ENCODE measurements around the gene NUP93. TPM values are rescaled to one million over a fixed set of nuclear protein-coding genes. Genes with fewer than 3 reads are reported as not detected.
"Not testable (repeated sequence)": the region's sequence is repeated elsewhere in the genome, so short reads cannot be mapped to it uniquely, and the experiment has no call there.

The NUP93 gene
- total RNA-seq, 1 donor from 2014 or later: 52.7 TPM

DNA sequence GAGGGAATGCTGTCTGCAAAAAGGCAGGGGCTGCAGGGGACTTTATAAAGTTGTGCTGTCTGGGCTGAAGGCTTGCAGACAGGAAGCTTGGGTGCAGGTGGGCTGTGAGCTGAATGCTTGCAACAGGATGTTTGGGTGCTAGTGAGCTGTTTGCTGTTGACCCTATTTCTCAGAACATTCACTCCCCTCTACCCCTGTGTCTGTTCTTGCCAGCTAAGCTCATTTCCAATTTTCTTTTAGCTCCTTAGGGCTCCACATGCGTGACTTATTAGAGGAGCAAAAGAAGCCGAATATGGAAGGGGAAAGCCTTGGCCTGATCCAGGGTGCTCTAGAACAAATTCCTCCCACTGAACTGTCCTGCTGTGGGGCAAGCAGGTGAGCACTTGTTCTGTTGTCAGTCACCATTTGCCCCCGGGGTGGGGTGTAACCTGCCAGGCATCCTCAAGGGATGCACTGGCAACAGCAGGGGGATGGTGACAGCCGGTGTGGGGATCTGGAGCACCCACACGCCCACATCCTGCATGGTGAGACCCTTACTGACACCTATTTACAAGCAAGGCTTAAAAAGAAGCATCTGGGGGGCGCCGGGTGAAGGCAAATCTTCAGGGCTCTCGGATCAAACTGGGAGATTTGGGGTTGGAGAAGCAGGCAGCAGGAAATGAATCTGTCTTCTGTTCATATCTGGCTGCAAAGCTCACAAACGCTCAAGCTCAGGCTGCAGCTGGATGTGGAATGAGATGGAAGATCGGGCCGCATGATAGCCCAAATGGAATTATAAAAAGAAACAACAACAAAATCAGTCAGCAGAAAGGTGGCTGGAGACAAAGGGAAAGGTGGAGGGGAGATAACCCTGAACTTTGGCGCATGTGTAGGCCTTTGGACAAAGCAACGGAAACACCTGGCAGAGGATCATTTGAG is 21.1 kb upstream of the NUP93 start:
- no peak for DNase-seq (ENCODE audit: low spot score)

DNA sequence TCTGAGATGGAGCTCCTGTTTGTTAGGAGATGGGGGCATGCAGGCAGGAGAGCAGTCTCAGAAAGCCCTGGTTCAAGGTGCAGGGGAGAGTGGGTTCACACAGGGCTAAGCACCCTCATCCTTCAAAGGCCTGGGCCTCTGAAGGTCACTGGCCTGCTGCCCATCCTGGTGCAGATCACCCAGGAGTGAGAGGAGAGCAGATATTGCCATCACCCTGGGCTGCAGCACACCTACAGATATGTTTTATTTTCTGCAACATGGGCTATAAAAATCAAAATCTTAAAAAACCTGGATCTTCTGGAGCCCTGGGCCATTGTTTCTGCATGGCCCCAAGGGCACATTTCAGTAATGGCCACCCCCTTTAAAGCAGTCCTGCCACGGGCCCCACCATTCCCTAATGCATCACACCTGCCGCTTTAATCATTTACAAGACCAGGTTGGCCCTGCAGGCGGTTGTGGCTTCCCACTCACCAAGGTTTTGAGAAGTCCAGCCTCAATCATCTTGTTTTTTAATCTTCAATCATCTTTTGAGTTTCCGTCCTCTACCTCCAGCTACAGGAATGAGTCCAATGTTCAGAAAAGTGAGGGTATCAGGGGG is 20.4 kb upstream of the NUP93 start:
- DNase-seq (ENCODE audit: low spot score): no peak

GRCh38 chr16:56710181-56710737 is 19.7 kb upstream of the NUP93 start:
- DNase-seq (ENCODE audit: low spot score): no peak

GRCh38 chr16:56711862-56712261 is 18.1 kb upstream of the NUP93 start:
- no peak for DNase-seq (ENCODE audit: low spot score)

GRCh38 chr16:56713794-56714193 is 16.1 kb upstream of the NUP93 start:
- no peak for DNase-seq (ENCODE audit: low spot score)

GRCh38 chr16:56715126-56715525 is 14.8 kb upstream of the NUP93 start:
- DNase-seq (ENCODE audit: low spot score): no peak

DNA sequence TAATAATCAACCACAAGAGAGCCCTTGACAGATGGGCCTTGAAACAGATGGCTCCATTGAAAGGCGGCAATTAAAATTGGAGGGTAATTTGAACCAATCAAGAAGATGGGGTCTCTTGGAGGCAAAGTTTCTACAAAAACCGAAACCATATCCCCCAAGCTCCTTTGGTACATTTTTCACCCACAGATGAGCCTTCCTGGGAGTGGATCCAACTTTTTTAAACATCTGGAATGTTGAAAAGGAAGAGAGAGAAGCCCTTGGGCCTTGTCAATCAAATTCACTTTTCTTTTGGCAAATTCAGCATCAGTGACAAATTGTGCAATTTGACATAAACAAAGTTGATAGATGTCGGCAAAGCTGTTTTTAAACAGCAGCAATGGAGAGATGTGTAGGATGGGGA is 13.2 kb upstream of the NUP93 start:
- DNase-seq (ENCODE audit: low spot score): no peak

GRCh38 chr16:56717532-56717931 is 12.4 kb upstream of the NUP93 start:
- DNase-seq (ENCODE audit: low spot score): not testable (repeated sequence)

DNA sequence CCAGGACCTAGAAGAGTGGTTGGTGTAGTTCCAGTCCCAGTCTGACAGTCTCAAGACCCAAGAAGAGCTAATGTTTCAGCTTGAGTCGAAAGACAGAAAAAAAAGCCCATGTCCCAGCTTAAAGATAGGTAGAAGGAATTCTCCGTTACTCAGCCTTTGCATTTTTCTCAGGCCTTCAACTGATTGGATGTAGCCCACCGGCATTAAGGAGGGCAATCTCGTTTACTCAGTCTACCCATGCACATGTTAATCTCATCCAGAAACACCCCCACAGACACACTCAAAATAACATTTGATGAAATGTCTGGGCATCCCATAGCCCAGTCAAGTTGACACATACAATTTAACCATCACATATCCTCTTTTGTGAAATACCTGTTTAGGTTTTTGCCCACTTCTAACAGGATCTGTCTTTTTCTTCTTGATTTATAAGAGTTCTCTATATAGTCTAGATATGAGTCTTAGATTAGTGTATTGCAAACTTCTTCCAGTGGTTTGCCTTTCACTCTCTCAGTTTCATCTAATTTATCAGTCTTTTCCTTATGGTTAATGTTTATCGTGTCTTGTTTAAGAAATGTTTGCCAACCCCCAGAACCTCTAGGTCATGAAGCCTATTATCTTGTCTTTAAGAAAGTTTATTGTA is 7.6 kb upstream of the NUP93 start:
- no peak for DNase-seq (ENCODE audit: low spot score)

DNA sequence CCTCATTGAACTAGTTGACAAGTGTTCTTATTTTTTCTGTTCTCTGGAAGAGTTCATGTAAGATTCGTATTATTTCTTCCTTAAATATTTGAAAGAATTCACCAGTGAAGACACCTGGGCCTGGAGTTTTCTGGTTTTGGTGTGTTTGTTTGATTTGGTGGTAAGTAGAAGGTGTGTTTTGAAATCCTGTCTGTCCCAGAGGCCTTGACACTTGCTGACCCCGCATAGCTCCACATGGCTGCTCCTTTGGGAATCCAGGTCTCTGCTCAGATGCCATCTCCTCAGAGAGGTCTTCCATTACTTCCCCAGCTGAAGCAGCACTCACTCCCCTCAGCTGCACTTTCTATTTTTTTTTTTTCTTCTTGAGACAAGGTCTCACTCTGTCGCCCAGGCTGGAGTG is 5.7 kb upstream of the NUP93 start:
- no peak for DNase-seq (ENCODE audit: low spot score)

- DNase-seq (ENCODE audit: low spot score): no peak
Measured at GRCh38 chr16:56726283-56726682, 3.6 kb upstream of the NUP93 start.

- DNase-seq (ENCODE audit: low spot score): no peak
Measured at GRCh38 chr16:56726926-56727325, 3.0 kb upstream of the NUP93 start.

DNA sequence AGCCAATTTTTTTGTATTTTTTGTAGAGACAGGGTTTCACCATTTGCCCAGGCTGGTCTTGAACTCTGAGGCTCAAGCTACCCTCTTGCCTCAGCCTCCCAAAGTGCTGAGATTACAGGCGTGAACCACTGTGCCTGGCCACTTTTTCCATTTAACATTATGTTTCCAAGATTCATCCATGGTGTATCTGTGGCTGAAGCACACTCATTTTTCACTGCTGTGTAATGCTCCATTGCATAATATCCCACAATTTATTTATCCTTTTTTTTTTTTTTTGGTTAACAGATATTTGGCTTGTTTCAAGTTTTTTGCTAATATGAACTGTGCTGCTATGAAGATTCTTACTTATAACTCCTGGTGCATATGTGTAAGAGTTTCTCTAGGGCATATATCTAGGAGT is 1.9 kb upstream of the NUP93 start:
- no peak for DNase-seq (ENCODE audit: low spot score)

DNA sequence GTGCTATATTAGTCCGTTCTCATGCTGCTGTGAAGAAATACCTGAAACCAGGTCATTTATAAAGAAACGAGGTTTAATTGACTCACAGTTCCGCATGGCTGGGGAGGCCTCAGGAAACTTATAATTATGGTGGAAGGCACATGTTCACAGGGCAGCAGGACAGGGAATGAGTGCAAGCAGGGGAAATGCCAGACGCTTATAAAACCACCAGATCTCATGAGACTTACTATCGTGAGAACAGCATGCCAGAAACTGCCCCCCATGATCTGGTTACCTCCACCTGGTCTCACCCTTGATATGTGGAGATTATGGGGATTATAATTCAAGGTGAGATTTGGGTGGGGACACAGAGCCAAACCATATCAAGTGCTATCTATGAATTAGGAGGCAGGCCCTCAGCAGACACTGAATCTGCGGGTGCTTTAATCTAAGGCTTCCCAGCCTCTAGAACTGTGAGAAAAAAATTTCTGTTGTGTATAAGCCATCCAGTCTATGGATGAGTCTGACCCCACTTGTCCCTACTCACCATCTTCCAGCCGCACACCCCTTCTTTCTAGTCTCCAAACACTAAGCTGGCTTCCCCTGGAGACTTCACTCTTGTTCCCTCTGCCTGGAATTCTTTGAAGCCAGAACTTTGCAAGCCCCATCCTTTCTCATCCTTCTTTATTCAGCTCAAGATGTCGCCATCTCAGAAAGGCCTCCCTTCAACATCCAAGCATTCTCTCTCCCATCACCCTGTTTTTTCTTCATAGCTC is 772 bp upstream of the NUP93 start:
- DNase-seq (ENCODE audit: low spot score): no peak

DNA sequence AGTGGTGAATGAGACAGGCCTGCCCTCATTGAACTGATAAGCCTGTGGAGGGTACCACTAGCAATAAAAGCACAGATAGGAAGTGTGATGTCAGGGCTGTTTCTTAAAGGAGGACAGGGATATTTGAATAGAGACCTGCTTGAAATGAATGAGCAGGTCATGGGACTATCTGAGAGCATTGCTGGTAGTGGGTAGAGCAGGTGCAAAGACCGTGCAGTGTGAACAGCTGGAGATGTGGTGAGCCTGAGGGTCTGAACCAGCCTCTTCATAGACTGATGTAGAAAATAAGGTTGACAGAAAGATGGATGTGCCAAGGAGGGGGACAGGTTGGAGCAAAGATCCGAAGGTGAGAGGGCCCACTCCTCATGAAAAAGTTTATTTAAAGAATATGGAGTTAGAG is 2.4 kb downstream of the NUP93 start:
- no peak for DNase-seq (ENCODE audit: low spot score)

- DNase-seq (ENCODE audit: low spot score): no peak
Measured at GRCh38 chr16:56732832-56733231, 2.9 kb downstream of the NUP93 start.

- DNase-seq (ENCODE audit: low spot score): no peak
Measured at GRCh38 chr16:56734429-56734828, 4.5 kb downstream of the NUP93 start.

- no peak for DNase-seq (ENCODE audit: low spot score)
Measured at GRCh38 chr16:56736476-56736875, 6.5 kb downstream of the NUP93 start.

GRCh38 chr16:56737539-56737938 is 7.6 kb downstream of the NUP93 start:
- no peak for DNase-seq (ENCODE audit: low spot score)

DNA sequence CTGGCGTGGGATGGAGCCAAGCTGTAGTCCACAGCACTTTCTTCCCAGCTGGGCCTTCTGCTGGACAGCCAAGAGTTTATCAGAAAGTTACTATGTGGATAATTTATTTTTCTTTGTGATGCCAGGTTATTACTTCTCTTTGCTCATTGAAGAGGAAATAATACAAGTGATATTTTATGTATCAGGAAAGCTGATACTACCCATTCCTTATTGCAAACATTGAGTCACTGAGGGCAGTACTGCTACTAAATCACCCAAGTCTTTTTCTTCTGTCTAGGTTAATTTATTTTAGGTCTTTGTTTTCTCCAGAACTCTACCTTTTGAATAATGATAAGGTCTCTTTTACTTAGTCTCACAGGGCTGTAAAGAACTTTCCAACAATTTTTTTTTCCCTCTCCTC is 8.3 kb downstream of the NUP93 start:
- no peak for DNase-seq (ENCODE audit: low spot score)

DNA sequence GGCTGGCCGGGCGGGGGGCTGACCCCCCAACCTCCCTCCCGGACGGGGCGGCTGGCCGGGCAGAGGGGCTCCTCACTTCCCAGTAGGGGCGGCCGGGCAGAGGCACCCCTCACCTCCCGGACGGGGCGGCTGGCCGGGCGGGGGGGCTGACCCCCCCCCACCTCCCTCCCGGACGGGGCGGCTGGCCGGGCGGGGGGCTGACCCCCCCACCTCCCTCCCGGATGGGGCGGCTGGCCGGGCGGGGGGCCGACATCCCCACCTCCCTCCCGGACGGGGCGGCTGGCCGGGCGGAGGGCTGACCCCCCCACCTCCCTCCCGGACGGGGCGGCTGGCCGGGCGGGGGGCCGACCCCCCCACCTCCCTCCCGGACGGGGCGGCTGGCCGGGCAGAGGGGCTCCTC is 9.4 kb downstream of the NUP93 start:
- not testable (repeated sequence) for DNase-seq (ENCODE audit: low spot score)
